NOMO-1 (cell line): ENCODE results near the gene CDV3.

Experiments used
- DNase-seq, 2 experiments: peaks; one replicate each; lab custom pipeline; 2025; ENCODE audit not compliant: unreplicated experiment in 2 of 2; lab: John Stamatoyannopoulos, UW

CDV3 gene

GRCh38 chr3:133600572-133601081 is 27.1 kb downstream of the CDV3 start:
- no peak for DNase-seq

GRCh38 chr3:133606342-133606741 is 32.9 kb downstream of the CDV3 start:
- DNase-seq: no peak

GRCh38 chr3:133606902-133607301 is 33.4 kb downstream of the CDV3 start:
- no peak for DNase-seq

- no peak for DNase-seq
Measured at GRCh38 chr3:133607816-133608215, 34.3 kb downstream of the CDV3 start.

GRCh38 chr3:133608388-133608787 is 34.9 kb downstream of the CDV3 start:
- DNase-seq: no peak

GRCh38 chr3:133610031-133610430 is 36.5 kb downstream of the CDV3 start:
- no peak for DNase-seq

GRCh38 chr3:133611534-133611933 is 38.0 kb downstream of the CDV3 start:
- no peak for DNase-seq

- DNase-seq: no peak
Measured at GRCh38 chr3:133620066-133620784, 46.7 kb downstream of the CDV3 start.

- DNase-seq: no peak
Measured at GRCh38 chr3:133627789-133628188, 54.3 kb downstream of the CDV3 start.

- no peak for DNase-seq
Measured at GRCh38 chr3:133629146-133629545, 55.7 kb downstream of the CDV3 start.

- DNase-seq: no peak
Measured at GRCh38 chr3:133633439-133633838, 60.0 kb downstream of the CDV3 start.
